OCI-LY7 (cell line): ENCODE data around the gene IRF2. TPM values are rescaled to one million over a fixed set of nuclear protein-coding genes. Genes with fewer than 3 reads are reported as not detected.

ENCODE experiments used
- BruUV-seq: library from RNA; stranded (reverse); fragments of 400-500 nt; replicated peaks from 2 replicates; lab custom pipeline; 2021; lab: Mats Ljungman, UMichigan
- CTCF ChIA-PET: fragments of 300-600 bp; sonication (Branson Sonifier 250); formaldehyde crosslinking; loops from one replicate; lab custom pipeline; 2022; ENCODE audit warnings: antibody characterized with exemption; ENCODE audit not compliant: unreplicated experiment; lab: Charles Lee
- POLR2A ChIA-PET: fragments of 300-600 bp; sonication (Branson Sonifier 250); formaldehyde crosslinking; loops from one replicate; lab custom pipeline; 2022; ENCODE audit warnings: antibody characterized with exemption; lab: Charles Lee
- DNase-seq: peaks from one replicate; pipeline ENCODE4 v3.0.0-alpha.2; 2015; ENCODE audit warnings: low spot score
- H2AFZ ChIP-seq: fragments of 200-600 bp; sonication (generic), shearing (Covaris generic); 2 replicates; pipeline ENCODE4 v1.6.1; 2014; ENCODE audit warnings: mild to moderate bottlenecking, antibody characterized with exemption, low read length, moderate library complexity
- H3K27ac ChIP-seq: fragments of 200-600 bp; sonication (generic); 2 replicates; pipeline ENCODE4 v1.5.1; 2014; ENCODE audit warnings: mixed run types, low read depth, mild to moderate bottlenecking, moderate library complexity, low read length, inconsistent platforms; ENCODE audit not compliant: poor library complexity, severe bottlenecking
- H3K36me3 ChIP-seq: fragments of 200-600 bp; sonication (generic); 2 replicates; pipeline ENCODE4 v1.6.1; 2014; ENCODE audit warnings: mild to moderate bottlenecking, antibody characterized with exemption, low read length, moderate library complexity, mixed read lengths; ENCODE audit not compliant: insufficient read depth
- H3K4me1 ChIP-seq: fragments of 200-600 bp; sonication (generic); 2 replicates; pipeline ENCODE4 v1.5.1; 2014; ENCODE audit warnings: mild to moderate bottlenecking, low read length; ENCODE audit not compliant: insufficient read depth, poor library complexity, severe bottlenecking
- H3K4me2 ChIP-seq: fragments of 200-600 bp; sonication (generic); 2 replicates; pipeline ENCODE4 v1.6.1; 2014; ENCODE audit warnings: mild to moderate bottlenecking, low read length
- H3K4me3 ChIP-seq: fragments of 200-600 bp; sonication (generic); 2 replicates; pipeline ENCODE4 v1.5.1; 2014; ENCODE audit warnings: mild to moderate bottlenecking, low read depth, low read length; ENCODE audit not compliant: poor library complexity, severe bottlenecking
- H3K79me2 ChIP-seq: fragments of 200-600 bp; sonication (generic); 2 replicates; pipeline ENCODE4 v1.6.1; 2016; ENCODE audit warnings: low read depth, mild to moderate bottlenecking, low read length, moderate library complexity, mixed read lengths; ENCODE audit not compliant: insufficient read depth
- H3K9me2 ChIP-seq: fragments of 200-600 bp; sonication (generic); 2 replicates; pipeline ENCODE4 v1.6.1; 2016; ENCODE audit warnings: mild to moderate bottlenecking, low read length, mixed read lengths; ENCODE audit not compliant: insufficient read depth
- H3K9me3 ChIP-seq: fragments of 200-600 bp; sonication (generic); 2 replicates; pipeline ENCODE4 v1.6.1; 2014; ENCODE audit warnings: mild to moderate bottlenecking, mixed run types, low read length, mixed read lengths
- H4K20me1 ChIP-seq: fragments of 200-600 bp; sonication (generic); 2 replicates; pipeline ENCODE4 v1.6.1; 2014; ENCODE audit warnings: mild to moderate bottlenecking, antibody characterized with exemption, low read length, moderate library complexity, mixed read lengths; ENCODE audit not compliant: insufficient read depth
- CTCF ChIP-seq: fragments of 200-600 bp; sonication (generic); conservative IDR thresholded peaks from 2 replicates; pipeline ENCODE4 v1.5.1; 2014; ENCODE audit warnings: mild to moderate bottlenecking, antibody characterized with exemption, low read length, moderate library complexity, mixed read lengths
- EZH2phosphoT487 ChIP-seq: fragments of 200-600 bp; sonication (generic); IDR thresholded peaks from 2 replicates; pipeline ENCODE4 v1.6.1; 2018; ENCODE audit warnings: low read depth, borderline replicate concordance, mild to moderate bottlenecking, mixed run types, antibody characterized with exemption, low read length, moderate library complexity, mixed read lengths
- intact Hi-C: fragments of 100-400 bp; cut with micrococcal nuclease; formaldehyde crosslinking; loops from one replicate; pipeline ENCODE4 v1.10.0; 2022; ENCODE audit not compliant: unreplicated experiment
- total RNA-seq, 2 experiments: library from RNA; depleted of rRNA in 1 of 2; stranded (reverse); fragments of >200 nt in 1 of 2; shearing (Covaris generic) in 1 of 2; gene quantifications; 2 replicates each; pipeline ENCODE4 v1.2.3, GENCODE V29; 2014 to 2022

IRF2 gene
- total RNA-seq, 2 experiments from 2014 or later: 32.3 to 37.8 TPM

GRCh38 chr4:184384810-184385557, 89.4 kb downstream of the IRF2 start:
- peaks cover 70% of the 10 kb centered on the region for H3K4me1 ChIP-seq
- intact Hi-C loops: loop anchor here (1.0 to 2.0 kb wide), 6 partner anchors 38 to 153 kb away; no protein-coding TSS in a partner anchor
- peak overlapping the region; percentile 78 for H3K4me2 ChIP-seq
- no peaks in the 10 kb centered on the region for H3K79me2 ChIP-seq
- TF ChIP-seq CTCF: no peak
- TF ChIP-seq EZH2phosphoT487: no peak
- ChIA-PET CTCF (interaction anchor here (1.2 kb wide), 1 partner anchor 19 kb away, joined by 5 read pairs; no protein-coding TSS in a partner anchor), POLR2A (interaction anchor here (0.5 to 2.3 kb wide), 9 partner anchors 9 to 103 kb away, joined by 3 to 6 read pairs (median 5); no protein-coding TSS in a partner anchor)
- no peaks in the 10 kb centered on the region; the same call in 1 of the 2 replicates for H3K9me3 ChIP-seq
- H3K27ac ChIP-seq: no peak overlapping the region
- peak overlapping the region; percentile 45 for H3K4me3 ChIP-seq
- DNase-seq: peak; percentile 25
- H3K36me3 ChIP-seq: peaks cover 46% of the 10 kb centered on the region
- 0 out of 2 replicates have a peak, but pooled peaks cover 6% of the 10 kb centered on the region for H4K20me1 ChIP-seq
- no peaks in the 10 kb centered on the region for H3K9me2 ChIP-seq
- BruUV-seq: no TSS peak
- H2AFZ ChIP-seq: no peak overlapping the region

- H3K27ac ChIP-seq: peak overlapping the region; percentile 29
- intact Hi-C loops: loop anchor here (1.0 to 2.0 kb wide), 6 partner anchors 37 to 154 kb away; no protein-coding TSS in a partner anchor
- no peaks in the 10 kb centered on the region for H3K79me2 ChIP-seq
- POLR2A ChIA-PET: interaction anchor here (0.5 to 2.3 kb wide), 12 partner anchors 9 to 1092 kb away, joined by 3 to 6 read pairs (median 4); no protein-coding TSS in a partner anchor
- H4K20me1 ChIP-seq: 0 out of 2 replicates have a peak, but pooled peaks cover 6% of the 10 kb centered on the region
- CTCF ChIA-PET: interaction anchor here (1.2 kb wide), 1 partner anchor 18 kb away, joined by 5 read pairs; no protein-coding TSS in a partner anchor
- peaks cover 70% of the 10 kb centered on the region for H3K4me1 ChIP-seq
- BruUV-seq: no TSS peak
- no peaks in the 10 kb centered on the region; the same call in 1 of the 2 replicates for H3K9me3 ChIP-seq
- peak overlapping the region; percentile 45 for H3K4me3 ChIP-seq
- TF ChIP-seq EZH2phosphoT487 (no peak), CTCF (no peak)
- no peak overlapping the region for H2AFZ ChIP-seq
- peaks cover 39% of the 10 kb centered on the region for H3K36me3 ChIP-seq
- peak overlapping the region; percentile 78 for H3K4me2 ChIP-seq
- H3K9me2 ChIP-seq: no peaks in the 10 kb centered on the region
- peak; percentile 92 for DNase-seq
These were observed 90.1 kb downstream of the IRF2 start for GRCh38 chr4:184384056-184384809.
